ENCODE results near the gene ARHGEF2. TPM values are rescaled to one million over a fixed set of nuclear protein-coding genes. Genes with fewer than 3 reads are reported as not detected.

ARHGEF2 gene
- total RNA-seq, 1 donor from 2014 or later: 57.5 TPM

DNA sequence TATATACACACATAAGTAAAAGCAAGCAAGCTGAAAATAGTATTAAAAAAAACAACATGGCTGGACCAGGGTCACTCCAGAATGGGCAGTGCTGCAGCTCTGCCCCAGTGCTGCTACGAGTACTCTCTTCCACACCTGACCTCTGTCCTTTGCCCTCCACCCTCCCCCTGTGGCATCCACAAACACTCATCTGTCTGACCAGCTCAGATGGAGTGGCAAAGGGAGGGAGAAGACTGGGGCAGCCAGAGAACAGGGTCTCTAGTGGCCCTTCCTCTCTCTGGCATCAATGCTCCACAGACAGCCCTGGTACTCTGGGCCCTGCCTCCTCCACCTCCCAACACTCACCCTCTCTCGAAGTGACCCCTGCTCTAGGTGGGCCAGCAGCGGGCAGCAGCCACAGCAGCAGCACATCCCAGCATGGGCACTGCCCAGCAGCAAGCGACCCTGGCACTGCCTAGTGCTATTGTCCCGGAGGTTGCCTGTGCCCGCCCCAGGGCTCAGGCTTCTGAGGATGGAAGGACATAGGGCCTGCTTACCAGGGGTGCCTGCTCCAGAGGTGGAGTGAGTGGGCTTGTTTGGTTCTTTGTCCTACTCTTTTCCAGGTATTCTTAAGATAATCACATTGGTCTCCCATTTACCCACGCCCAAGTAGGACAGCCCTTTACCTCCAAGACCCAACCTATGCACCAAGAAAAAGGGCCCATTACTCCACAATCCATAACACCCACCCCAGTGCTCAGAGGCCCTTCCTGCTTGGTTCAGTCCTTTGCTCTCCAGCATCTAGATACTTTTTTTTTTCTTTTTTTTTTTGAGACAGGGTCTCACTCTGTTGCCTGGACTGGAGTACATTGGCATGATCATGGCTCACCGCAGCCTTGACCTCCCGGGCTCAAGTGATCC lies 6.2 kb downstream of the ARHGEF2 start:
- DNase-seq (ENCODE audit: low spot score): no peak

DNA sequence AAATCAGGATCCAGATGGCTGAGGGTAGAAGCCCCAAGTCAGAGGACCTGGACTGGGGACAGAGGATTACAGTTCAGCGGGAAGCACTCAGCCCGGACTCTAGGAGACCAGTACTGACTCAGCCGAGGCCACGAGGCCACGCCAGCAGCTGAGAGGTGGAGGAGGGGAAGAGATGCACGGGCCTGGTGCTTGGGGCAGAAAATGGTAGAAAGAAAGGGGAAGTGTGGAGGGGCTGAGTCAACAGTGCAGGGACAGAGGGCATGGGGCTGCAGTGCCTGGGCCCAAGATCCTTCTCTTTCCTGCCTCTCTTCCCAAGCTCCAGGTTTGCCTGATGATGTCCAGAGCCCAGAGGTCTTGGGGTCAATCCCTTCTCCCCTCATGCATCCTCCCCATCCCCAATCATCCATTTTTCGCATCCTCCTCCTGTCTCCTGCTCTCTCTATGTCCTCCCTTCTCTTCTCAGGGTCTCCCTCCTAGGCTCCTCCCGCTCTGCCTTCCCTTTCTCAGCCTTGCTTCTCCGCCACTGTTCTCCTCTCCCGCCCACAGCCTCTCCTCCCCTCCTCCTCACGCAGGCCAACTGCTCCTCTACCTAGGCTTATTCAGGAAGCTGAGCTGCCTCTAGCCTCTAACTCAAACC lies 7.7 kb downstream of the ARHGEF2 start:
- peak; percentile 76 for DNase-seq (ENCODE audit: low spot score)

DNA sequence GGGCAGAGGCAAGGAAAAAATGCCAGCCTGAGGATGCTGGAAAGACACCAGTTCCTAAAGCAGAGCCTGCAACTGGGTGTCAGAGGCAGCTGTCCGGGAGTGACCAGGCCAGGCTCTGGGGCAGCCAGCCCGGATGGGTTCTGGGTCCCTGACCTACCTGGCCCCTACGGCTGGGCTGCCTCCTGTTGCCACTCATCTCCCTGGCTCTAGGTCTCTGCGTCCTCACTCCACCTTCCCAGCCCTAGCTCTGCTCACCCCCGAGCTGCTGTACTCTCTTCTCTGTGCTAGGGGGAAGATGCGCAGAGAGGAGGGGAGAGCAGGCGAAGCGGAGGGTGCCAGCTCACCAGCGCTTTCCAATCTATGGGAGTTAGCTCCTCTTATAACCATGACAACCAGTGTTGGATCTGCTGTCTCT lies 9.0 kb downstream of the ARHGEF2 start:
- DNase-seq (ENCODE audit: low spot score): no peak

DNA sequence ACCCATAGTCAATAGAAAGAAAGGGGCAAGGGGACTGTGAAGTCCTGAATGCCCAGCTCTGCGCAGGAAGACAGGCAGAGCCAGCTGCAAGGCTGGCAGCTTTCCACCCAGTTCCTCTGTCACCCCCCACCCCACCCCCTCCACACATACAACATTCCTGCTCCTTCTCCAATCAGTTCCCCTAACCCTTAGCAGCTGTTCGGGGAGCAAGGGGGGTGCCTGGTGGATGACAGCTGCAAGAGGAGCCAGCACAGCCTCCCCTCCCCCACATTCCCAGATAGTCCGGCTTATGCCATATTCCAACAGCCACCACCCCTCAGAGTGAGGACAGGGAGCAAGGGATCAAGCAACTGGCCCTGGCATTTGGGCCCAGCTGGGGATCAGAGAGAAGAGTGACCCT lies 9.7 kb downstream of the ARHGEF2 start:
- no peak for DNase-seq (ENCODE audit: low spot score)

DNA sequence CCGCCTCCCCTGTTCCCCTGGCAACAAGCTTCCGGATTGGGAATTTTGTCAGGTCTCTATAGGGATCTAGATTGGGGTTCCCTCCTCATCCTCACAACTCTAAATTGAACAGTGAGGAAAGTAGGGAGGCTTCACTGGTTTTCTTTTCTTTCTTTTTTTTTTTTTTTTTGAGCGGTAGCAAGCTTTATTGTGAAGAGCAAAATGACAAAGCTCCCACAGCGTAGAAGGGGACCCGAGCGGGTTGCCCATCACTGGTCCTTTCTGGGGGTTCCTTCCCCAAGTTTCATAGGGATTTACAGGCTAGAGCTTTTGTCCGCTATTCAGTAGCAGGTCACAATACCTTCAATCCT lies 10.3 kb downstream of the ARHGEF2 start:
- DNase-seq (ENCODE audit: low spot score): no peak

DNA sequence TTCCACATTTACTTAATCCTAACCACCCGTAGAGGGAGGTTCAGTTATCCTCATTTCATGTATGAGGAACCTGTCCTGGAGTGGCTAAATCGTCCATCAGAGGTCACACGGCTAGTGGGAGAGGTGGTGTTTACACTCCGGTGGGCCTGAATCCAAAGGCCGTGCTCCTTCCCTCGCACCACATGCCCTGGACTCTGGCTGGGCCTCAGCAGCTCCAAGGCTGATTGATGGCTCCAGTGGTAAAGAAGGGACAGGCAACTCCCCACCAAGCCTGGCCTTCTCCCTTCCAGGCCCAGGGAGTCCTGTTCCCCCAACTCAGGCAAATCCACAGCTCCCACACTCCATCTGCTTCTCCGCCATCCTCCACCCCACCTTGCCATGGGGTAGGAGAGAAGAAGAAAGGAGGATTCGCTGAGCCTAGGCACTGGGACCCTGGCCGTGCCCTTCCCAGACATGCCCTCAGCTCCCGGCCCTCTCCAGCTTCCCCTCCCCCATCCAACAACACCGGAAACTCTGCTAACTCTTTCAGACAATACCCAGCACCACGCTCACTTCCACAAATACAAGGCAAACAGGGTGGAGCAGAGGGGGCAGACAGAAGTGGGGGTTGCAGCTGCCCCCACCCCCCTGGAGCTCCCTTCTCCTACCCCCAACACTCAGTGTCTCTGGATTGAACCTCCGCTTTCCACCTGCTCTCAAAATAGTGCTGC lies 10.9 kb downstream of the ARHGEF2 start:
- no peak for DNase-seq (ENCODE audit: low spot score)

DNA sequence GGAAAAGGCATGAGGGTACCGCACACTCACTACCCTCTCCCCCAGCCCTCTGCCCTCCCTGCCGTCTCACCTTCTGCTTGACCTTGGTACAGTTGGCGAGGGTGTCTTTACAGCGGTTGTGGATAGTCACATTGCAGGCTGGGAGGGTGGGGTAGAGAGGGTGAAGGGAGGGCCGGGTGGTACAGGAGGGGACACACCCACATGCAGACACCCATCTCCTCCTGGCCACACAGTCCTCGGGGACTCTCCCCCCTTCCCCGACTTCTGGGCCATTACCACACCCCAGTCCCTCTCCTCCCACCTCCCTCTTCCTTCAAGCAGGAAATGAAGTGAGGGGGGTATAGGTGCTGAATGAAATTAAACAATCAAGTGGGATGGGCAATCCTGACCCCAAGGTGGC lies 11.6 kb downstream of the ARHGEF2 start:
- no peak for DNase-seq (ENCODE audit: low spot score)

DNA sequence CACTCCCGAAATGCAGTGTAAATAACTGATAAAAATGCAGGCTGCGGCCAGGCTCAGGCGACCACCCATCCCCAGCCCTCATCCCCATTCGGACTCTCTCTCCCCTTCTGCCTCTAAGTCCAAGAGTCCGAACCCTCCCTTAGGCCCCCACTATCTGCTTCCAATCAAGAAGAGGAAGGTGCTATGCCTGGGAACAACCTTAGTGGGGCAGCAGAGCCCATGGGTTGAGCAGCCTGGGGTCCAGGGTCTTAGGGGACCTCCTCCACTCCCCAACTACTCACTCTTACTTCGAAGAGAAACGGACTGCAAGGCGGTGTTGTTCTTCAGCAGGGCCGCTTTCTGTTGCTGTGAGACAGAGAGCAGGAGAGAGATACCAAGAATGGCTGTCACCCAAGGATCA lies 12.2 kb downstream of the ARHGEF2 start:
- DNase-seq (ENCODE audit: low spot score): no peak

DNA sequence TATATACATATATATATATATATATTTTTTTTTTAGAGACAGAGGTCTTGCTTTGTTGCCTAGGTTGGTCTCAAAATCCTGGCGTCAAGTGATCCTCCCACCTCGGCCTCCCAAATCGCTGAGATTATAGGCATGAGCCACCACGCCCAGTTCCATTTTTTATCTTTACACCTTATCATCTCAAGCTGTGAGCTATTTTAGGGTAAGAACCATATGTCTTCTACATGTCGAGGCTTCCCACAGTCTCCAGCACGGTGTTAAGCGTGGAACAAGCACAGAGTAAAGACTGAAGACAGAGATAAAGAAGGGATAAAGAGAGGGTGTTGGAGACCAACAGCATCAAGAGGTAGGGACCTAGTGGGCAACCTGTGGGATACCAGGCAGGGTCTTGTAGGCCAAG lies 14.2 kb downstream of the ARHGEF2 start:
- no peak for DNase-seq (ENCODE audit: low spot score)

DNA sequence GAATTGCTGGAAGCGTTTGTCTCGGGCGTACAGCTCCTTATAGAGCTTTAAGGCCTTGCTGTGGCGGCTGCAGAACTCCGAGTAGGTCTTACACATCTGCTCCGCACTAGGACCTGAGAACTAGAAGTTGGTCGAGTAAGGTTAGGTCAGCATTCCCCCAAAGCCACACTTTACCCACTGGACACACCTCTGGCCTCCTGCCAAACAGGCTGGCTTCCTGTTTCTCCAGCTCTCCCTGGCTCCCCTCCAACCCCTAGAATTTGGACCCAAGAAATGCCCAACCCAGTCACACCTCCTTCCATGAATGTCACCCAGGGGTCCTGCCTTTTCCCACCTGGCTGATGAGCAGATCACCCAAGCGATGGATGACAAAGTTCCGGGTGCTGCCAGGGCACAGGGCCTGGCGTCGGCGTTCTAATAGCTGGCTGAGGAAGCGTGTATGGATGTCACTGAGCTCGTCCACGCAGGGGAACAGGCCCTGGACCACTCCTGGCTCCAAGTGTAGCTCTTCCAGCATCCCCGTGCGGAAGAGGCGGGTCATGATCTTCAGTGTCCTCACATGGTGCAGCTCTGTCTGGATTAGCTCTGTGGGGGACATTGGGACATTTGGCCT lies 15.6 kb downstream of the ARHGEF2 start:
- DNase-seq (ENCODE audit: low spot score): no peak

DNA sequence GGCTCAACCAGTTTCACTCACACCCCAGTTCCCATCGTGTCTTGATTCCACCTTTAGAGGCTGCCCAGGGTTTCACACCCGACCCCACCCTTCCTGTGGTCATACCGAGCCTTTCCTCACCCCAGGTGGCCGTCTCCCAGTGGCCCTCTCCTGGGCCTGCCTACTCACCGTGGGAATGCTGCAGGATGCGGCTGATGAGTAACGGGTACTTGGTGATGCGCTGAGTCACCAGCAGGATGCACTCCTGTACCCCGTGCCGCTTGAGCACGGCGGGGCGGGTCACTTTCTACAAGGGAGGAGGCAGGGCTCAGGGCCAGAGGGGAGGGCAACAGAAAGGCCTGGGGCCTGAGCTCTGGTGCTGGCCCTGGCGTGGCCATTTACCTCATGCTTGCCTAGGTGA lies 16.4 kb downstream of the ARHGEF2 start:
- no peak for DNase-seq (ENCODE audit: low spot score)

DNA sequence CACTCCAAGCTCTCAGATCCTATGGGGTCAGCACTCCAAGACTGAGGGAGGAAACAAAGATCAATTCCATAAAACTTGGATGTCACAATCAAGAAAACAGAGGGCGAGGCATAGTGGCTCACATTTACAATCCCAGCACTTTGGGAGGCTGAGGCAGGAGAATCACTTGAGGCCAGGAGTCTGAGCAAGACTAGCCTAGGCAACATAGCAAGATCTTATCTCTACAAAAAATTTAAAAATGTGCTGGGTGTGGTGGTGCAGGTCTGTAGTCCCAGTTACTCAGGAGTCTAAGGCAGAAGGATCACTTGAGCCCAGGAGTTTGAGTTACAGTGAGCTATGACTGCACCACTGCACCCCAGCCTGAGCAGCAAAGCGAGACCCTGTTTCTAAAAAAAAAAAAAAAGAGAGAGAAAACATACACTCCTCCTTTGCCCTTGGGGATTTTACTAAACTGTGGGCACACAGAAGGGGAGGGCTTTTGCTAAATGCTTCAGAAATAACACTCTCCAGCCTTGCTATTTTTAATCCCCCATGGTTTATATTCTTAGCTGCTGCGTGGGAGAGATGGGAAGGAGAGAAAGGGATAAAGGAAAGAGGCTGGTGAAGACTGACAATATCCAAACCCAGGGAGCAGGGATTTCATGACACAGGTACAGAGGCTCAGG lies 18.1 kb downstream of the ARHGEF2 start:
- DNase-seq (ENCODE audit: low spot score): no peak

DNA sequence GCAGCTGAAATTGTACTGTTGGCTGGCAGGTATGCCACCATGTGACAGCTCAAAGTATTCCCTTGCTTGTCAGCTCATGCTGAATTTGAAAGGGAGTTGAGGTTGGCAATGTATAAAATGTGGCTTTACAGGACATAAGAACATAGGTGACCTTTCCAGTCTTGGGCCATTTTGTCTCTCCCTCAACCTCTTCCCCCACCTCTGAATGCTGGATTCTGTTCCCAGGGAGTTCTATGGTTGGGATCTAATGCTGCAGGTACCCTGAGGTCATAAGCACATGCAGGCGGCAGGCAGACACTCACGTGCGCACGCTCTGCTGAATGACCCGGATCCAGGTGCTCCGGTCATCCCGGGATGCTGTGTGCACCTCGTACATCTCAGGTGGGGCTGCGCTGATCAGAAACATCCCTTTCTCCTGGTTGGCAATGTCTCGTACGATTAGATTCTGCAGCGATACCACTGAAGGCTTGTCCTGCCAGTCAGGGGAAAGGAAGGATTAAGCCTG lies 20.9 kb downstream of the ARHGEF2 start:
- DNase-seq (ENCODE audit: low spot score): no peak

DNA sequence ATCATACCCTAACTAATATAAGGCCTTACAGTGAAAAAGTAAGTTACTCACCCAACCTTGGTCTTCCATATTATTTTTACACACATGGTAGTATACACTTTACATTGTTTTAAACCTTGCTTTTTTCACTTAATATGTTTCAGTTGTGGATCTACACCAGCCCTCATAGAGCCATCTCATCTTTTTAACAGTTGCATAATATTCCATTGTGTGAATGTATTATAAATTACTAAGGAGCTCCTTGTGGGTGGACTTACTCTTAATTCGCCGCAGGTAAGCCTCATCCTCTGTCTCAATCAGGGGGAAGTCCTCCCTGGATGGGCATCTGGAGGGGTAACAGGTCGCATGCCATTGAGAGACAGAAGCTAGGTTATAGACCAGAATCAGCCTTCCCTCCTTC lies 23.7 kb downstream of the ARHGEF2 start:
- no peak for DNase-seq (ENCODE audit: low spot score)

DNA sequence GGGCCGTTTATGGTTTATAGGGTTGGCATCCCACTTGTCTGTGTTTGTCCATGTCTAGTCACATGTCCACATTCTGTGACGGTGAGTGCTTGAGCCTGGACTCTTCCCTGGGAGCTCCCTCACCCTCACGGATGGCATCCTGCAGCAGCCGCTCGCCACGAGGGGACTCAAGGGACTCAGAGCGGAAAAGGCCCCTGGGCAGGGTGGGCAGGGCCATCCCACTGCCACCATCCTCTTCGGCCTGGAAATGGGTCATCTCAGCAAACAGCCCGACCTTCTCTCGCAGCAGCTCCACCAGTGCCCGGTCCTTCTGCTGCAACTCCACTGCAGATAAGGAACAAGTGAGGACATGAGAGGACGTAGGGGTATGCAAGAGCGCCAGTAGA lies 25.8 kb downstream of the ARHGEF2 start:
- DNase-seq (ENCODE audit: low spot score): no peak

DNA sequence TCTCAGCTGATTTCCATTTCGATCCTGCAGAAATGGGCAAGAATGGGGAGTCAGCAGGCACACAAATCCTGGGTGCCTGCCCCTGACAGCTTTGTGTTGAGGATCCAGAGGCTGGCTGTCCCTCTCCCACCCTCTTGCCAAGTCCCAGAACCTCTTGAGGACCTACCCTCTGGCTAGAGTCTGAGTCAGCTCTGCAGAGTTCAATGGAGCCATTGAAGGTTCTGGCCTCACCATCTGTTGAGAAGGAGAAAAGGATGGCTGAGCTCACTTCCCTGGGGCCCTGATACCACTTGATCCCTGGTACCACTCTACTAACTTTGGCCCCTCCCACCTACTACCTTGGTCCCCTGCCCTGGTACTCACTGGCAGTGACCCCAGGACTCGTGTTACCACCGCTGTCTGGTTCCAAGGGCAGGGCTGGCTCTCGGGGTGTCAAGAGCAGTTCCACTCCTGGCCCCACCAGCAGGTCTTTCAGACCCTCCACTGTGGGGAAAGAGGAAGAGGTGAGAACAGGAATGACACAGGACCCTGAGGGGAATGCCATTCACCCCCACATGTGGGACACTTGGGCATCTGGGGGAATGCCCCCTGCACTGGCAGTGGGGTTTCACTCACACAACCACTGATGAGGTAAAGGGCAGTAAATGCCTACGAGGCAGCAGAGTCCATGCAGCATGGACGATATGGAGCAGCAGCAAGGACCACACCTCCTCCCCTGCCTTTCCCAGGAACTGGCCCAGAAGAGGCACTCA lies 26.4 kb downstream of the ARHGEF2 start:
- DNase-seq (ENCODE audit: low spot score): no peak

DNA sequence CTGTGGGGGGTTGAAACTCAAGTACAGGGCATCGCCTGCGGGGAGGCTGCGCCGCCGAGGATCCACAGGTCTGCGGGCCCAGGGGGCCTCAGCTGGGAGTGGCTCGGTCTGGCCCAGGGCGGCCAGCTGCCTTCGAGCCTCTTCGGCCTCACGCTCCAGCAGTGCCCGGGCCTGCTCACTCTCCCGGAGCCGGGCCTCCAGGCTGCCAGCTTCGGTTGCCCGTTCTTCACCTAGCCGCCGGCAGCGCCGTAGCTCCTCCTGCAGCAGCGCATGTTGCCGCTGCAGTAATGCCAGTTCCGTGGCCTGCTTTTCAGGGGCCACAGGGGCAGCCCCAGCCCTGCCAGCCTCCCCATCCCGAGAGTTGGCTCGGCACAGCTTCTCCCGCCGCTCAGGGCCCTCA lies 27.5 kb downstream of the ARHGEF2 start:
- no peak for DNase-seq (ENCODE audit: low spot score)

DNA sequence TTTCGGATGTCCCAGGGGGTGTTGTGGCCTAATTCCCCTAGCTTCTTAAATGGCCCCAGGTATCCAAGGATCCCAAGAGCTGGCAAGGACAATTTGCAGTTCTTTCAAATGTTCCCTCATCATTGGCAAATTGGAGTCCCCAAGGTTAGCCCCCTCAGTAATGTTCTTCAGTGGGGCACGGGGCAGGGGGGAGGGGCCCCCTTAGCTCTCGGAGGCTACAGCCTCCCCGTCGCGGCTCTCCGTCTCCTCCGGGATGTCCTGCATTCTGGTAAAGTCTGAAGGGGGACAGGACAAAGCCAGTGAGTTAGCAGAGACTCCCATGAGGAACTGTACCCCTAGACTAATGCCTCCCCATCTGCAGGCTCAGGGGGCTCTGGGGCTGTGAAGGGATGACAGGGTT lies 30.6 kb downstream of the ARHGEF2 start:
- DNase-seq (ENCODE audit: low spot score): no peak

DNA sequence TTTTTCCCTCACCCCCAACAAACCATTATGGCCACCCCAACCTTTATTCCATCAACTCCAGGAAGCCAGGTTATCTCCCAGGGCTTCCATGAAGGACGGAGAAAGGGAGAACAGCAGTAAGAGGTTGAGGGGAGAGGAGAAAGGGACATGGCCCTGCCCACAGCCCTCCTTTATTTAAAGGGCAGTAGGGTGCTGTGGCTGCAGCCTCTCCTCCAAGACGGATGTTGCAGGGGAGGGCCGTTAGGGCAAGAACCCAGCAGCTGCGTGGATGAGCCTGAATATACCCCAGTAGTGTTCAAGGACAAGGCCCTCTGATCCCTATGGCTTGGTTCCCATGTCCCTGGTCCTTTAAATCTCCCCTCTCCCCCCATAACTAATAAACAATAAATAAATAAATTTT lies 31.1 kb downstream of the ARHGEF2 start:
- no peak for DNase-seq (ENCODE audit: low spot score)

DNA sequence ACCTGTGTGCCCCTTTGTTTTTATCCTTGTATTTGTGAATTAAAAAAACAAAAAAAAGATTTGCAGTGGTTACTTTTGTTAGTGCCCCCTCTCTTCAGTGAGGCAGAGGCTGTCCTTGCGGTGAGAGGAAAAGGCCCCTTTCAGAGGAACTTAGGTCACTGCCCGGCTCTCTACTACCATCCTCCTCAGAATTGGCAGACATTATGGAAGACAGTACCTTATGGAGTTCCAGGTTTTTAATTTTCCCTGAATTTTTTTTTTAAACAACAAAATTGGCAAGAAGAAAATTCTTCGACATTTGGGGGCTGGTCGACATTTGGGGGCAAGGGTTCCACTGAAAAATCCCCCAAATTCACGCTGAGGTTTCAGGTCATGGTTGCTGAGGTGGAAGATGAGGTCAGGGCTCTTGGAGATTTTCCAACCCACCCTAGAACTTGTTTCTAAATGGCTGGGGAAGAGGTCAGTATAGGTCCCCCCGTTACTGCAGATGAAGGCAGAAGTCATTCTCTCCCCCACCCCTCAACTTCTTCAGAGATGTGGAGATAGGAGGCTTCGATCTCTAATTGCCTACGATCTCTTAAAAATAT lies 31.6 kb downstream of the ARHGEF2 start:
- no peak for DNase-seq (ENCODE audit: low spot score)

DNA sequence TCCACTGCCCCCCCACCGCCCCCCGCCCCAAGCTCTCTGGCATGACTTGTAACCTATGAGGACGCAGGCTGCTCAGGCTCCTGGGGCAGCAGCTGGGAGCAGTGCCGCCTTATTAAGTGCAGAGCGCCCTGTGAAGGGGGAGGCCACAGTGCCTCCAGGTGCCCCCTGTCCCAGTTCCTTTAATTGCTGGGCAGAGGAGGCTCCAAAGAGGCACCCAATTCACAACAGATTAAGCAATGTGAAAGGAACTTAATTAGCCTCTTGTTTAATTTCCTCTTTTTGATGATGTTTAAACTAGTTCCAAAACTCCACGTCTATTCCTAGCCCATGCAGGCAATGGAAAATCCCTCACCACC lies 33.9 kb downstream of the ARHGEF2 start:
- no peak for DNase-seq (ENCODE audit: low spot score)

Measured in umbilical cord (tissue), 2 donors.